IMR-90 (cell line): ENCODE measurements around the gene RPN2. TPM values are rescaled to one million over a fixed set of nuclear protein-coding genes. Genes with fewer than 3 reads are reported as not detected.

ENCODE experiments used
- ATAC-seq: fragments of 200-7000 bp; cut with Tn5 transposase; 2 replicates; pipeline ENCODE4 v1.9.1; 2020; ENCODE audit warnings: low read depth, mild to moderate bottlenecking, moderate library complexity
- BruUV-seq: library from RNA; stranded (reverse); fragments of 400-500 nt; replicated peaks from 2 replicates; lab custom pipeline; 2021; lab: Mats Ljungman, UMichigan
- CTCF ChIA-PET: fragments of 300-600 bp; formaldehyde crosslinking; extraction: SDS; loops from one replicate; lab custom pipeline; 2021; ENCODE audit warnings: antibody characterized with exemption; lab: Yijun Ruan, JAX
- POLR2A ChIA-PET: fragments of 300-600 bp; sonication (Branson Sonifier 250); formaldehyde crosslinking; loops from one replicate; lab custom pipeline; 2022; ENCODE audit warnings: antibody characterized with exemption; ENCODE audit not compliant: unreplicated experiment; lab: Charles Lee
- DNase-seq: peaks from one replicate; pipeline ENCODE4 v3.0.0; 2013
- H2AFZ ChIP-seq: replicated peaks from 2 replicates; pipeline ENCODE3; 2013; ENCODE audit warnings: low read length, mild to moderate bottlenecking; ENCODE audit not compliant: poor library complexity
- H2AK5ac ChIP-seq: 2 replicates; pipeline ENCODE4 v1.6.1; 2013; ENCODE audit warnings: low read depth, low read length, inconsistent platforms
- H2AK9ac ChIP-seq: replicated peaks from 2 replicates; pipeline ENCODE3; 2013; ENCODE audit warnings: mild to moderate bottlenecking, low read depth, low read length, moderate library complexity; ENCODE audit not compliant: poor library complexity
- H2BK120ac ChIP-seq: 2 replicates; pipeline ENCODE4 v1.6.1; 2013; ENCODE audit warnings: low read depth, low read length, inconsistent platforms
- H2BK15ac ChIP-seq: 3 replicates; pipeline ENCODE4 v1.6.1; 2013; ENCODE audit warnings: low read depth, low read length, inconsistent platforms
- H2BK20ac ChIP-seq: 2 replicates; pipeline ENCODE4 v1.6.1; 2013; ENCODE audit warnings: low read depth, mild to moderate bottlenecking, inconsistent platforms, low read length, moderate library complexity
- H2BK5ac ChIP-seq: 2 replicates; pipeline ENCODE4 v1.6.1; 2013; ENCODE audit warnings: mild to moderate bottlenecking, low read depth, low read length, inconsistent platforms; ENCODE audit not compliant: poor library complexity, severe bottlenecking
- H3K14ac ChIP-seq: replicated peaks from 2 replicates; pipeline ENCODE4 v1.6.1; 2013; ENCODE audit warnings: low read depth, low read length, inconsistent platforms
- H3K18ac ChIP-seq: 2 replicates; pipeline ENCODE4 v1.6.1; 2013; ENCODE audit warnings: low read depth, low read length, control low read depth
- H3K23ac ChIP-seq: 2 replicates; pipeline ENCODE4 v1.6.1; 2013; ENCODE audit warnings: low read depth, low read length, inconsistent platforms
- H3K27ac ChIP-seq: 2 replicates; pipeline ENCODE4 v1.5.1; 2013; ENCODE audit warnings: mild to moderate bottlenecking, control low read depth, low read length; ENCODE audit not compliant: insufficient read depth
- H3K27me3 ChIP-seq: 2 replicates; pipeline ENCODE4 v1.6.1; 2013; ENCODE audit warnings: low read length; ENCODE audit not compliant: control insufficient read depth, insufficient read depth
- H3K36me3 ChIP-seq: 2 replicates; pipeline ENCODE4 v1.6.1; 2013; ENCODE audit warnings: low read length, mixed read lengths; ENCODE audit not compliant: control insufficient read depth, insufficient read depth
- H3K4ac ChIP-seq: 2 replicates; pipeline ENCODE4 v1.6.1; 2013; ENCODE audit warnings: low read depth, low read length, inconsistent platforms
- H3K4me1 ChIP-seq: 2 replicates; pipeline ENCODE4 v1.6.1; 2013; ENCODE audit warnings: low read length, mixed read lengths; ENCODE audit not compliant: control insufficient read depth, insufficient read depth
- H3K4me2 ChIP-seq: 2 replicates; pipeline ENCODE4 v1.6.1; 2013; ENCODE audit warnings: low read depth, mild to moderate bottlenecking, control low read depth, low read length, moderate library complexity
- H3K4me3 ChIP-seq: 2 replicates; pipeline ENCODE4 v1.5.1; 2013; ENCODE audit warnings: low read depth, mild to moderate bottlenecking, control low read depth, low read length, moderate library complexity; ENCODE audit not compliant: insufficient read depth
- H3K56ac ChIP-seq: 2 replicates; pipeline ENCODE4 v1.6.1; 2013; ENCODE audit warnings: low read length, inconsistent platforms; ENCODE audit not compliant: insufficient read depth; ENCODE audit errors: extremely low read depth
- H3K79me1 ChIP-seq, 2 experiments: 2 replicates each; pipeline ENCODE4 v1.6.1; 2013; ENCODE audit warnings: low read length in 2 of 2, inconsistent platforms in 1 of 2, low read depth in 1 of 2
- H3K9ac ChIP-seq: 2 replicates; pipeline ENCODE4 v1.6.1; 2013; ENCODE audit warnings: low read depth, low read length, control low read depth
- H3K9me1 ChIP-seq: 2 replicates; pipeline ENCODE4 v1.6.1; 2013; ENCODE audit warnings: low read length, inconsistent platforms; ENCODE audit not compliant: insufficient read depth
- H3K9me3 ChIP-seq: 2 replicates; pipeline ENCODE4 v1.6.1; 2013; ENCODE audit warnings: low read length; ENCODE audit not compliant: control insufficient read depth, insufficient read depth
- H4K20me1 ChIP-seq: 2 replicates; pipeline ENCODE4 v1.6.1; 2013; ENCODE audit warnings: low read length, inconsistent platforms; ENCODE audit not compliant: insufficient read depth
- H4K5ac ChIP-seq: 2 replicates; pipeline ENCODE4 v1.6.1; 2013; ENCODE audit warnings: mild to moderate bottlenecking, low read depth, low read length, control low read depth
- H4K8ac ChIP-seq, 2 experiments: 2 replicates each; pipeline ENCODE4 v1.6.1; 2013; ENCODE audit warnings: low read depth in 2 of 2, low read length in 2 of 2, control low read depth in 1 of 2, inconsistent platforms in 1 of 2
- H4K91ac ChIP-seq: 2 replicates; pipeline ENCODE4 v1.6.1; 2013; ENCODE audit warnings: low read depth, low read length, inconsistent platforms; ENCODE audit not compliant: insufficient read depth
- BHLHE40 ChIP-seq: fragments of 150-350 bp; IDR thresholded peaks from 2 replicates; pipeline ENCODE4 v1.6.1; 2016; ENCODE audit warnings: mild to moderate bottlenecking, low read depth, low read length
- CEBPB ChIP-seq: IDR thresholded peaks from 2 replicates; pipeline ENCODE4 v1.6.1; 2012; ENCODE audit warnings: low read depth, low read length, improper control_type of control experiment
- FOS ChIP-seq: fragments of 150-350 bp; IDR thresholded peaks from 2 replicates; pipeline ENCODE4 v1.6.1; 2016; ENCODE audit warnings: low read depth, low read length
- MAZ ChIP-seq: IDR thresholded peaks from 2 replicates; pipeline ENCODE4 v1.6.1; 2012; ENCODE audit warnings: low read depth, mild to moderate bottlenecking, low read length, improper control_type of control experiment, moderate library complexity, borderline replicate concordance
- NFE2L2 ChIP-seq: fragments of 150-350 bp; IDR thresholded peaks from 2 replicates; pipeline ENCODE4 v1.6.1; 2016; ENCODE audit warnings: low read depth, mild to moderate bottlenecking, low read length
- POLR2A ChIP-seq: IDR thresholded peaks from 2 replicates; pipeline ENCODE4 v1.6.1; 2012; ENCODE audit warnings: mild to moderate bottlenecking, low read depth, low read length
- SMC3 ChIP-seq: fragments of 150-350 bp; IDR thresholded peaks from 2 replicates; pipeline ENCODE4 v1.6.1; 2016; ENCODE audit warnings: low read depth, mild to moderate bottlenecking, antibody characterized with exemption, low read length, moderate library complexity
- USF2 ChIP-seq: fragments of 150-350 bp; IDR thresholded peaks from 2 replicates; pipeline ENCODE4 v1.6.1; 2017; ENCODE audit warnings: mild to moderate bottlenecking, antibody characterized with exemption, low read length, low read depth
- WGBS, 2 experiments: methylation state at CpG; one replicate each; pipeline versions ENCODE4 v1.1.5 to v1.1.7; 2013; ENCODE audit warnings: missing lambda C conversion rate in 2 of 2; ENCODE audit not compliant: insufficient read length in 1 of 2; ENCODE audit errors: extremely low coverage in 2 of 2; 5-methylcytosine and 5-hydroxymethylcytosine counted together
- dilution Hi-C: fragments of 300-500 bp; cut with HindIII; formaldehyde crosslinking; loops from one replicate; pipeline ENCODE4 v1.14.3; 2018; ENCODE audit warnings: low sequenced_read_pairs; ENCODE audit not compliant: unreplicated experiment
- in situ Hi-C: fragments of 300-500 bp; cut with MboI; formaldehyde crosslinking; loops from 3 replicates; pipeline ENCODE4 v1.14.3; 2019; ENCODE audit warnings: low sequenced_read_pairs, inconsistent platforms, mixed read lengths
- intact Hi-C: fragments of 100-400 bp; cut with micrococcal nuclease; formaldehyde crosslinking; loops from 2 replicates; pipeline ENCODE4 v1.10.0; 2022
- polyA plus RNA-seq, 3 experiments: library from polyadenylated mRNA; depleted of rRNA; stranded (reverse); fragments of >200 nt; gene quantifications; 2 replicates each; pipeline ENCODE4 v1.2.3, GENCODE V29; 2012; ENCODE audit warnings: low replicate concordance in 1 of 3
- total RNA-seq: library from RNA; depleted of rRNA; stranded (reverse); fragments of >200 nt; gene quantifications from 2 replicates; pipeline ENCODE4 v1.2.3, GENCODE V29; 2012
- TF ChIP-seq, protein P1 (sequence below): conservative IDR thresholded peaks from 2 replicates; pipeline ENCODE4 v1.5.1; 2012; ENCODE audit warnings: mild to moderate bottlenecking, low read depth, low read length, improper control_type of control experiment
- TF ChIP-seq, protein P2 (sequence below): fragments of 150-350 bp; IDR thresholded peaks from 2 replicates; pipeline ENCODE4 v1.6.1; 2016; ENCODE audit warnings: low read depth, mild to moderate bottlenecking, low read length, moderate library complexity, borderline replicate concordance

Gene RPN2
- total and polyA plus RNA-seq, 2 of the 4 experiments (the other 2 are of a cell fraction), result 305 to 481 TPM

DNA sequence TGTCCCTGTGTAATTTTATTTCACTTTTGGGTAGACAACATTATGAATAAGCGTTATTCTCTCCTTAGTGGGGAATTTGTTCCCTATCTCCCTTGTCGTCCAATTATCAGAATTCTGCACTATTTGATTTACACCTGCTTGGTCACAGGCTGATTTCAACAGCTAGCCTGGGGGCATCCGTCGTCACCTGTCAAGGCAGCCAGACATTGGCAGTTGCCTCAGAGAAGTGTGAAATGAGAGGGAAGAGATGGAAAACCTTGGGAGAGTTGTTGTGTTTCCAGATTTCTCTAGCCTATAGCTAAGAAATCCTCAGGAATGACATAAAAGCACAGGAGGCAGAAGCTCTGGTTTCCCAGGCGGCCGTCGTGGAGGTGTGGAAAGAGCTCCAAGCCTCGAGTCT is 83.4 kb downstream of the RPN2 start:
- no peak overlapping the region for H2AFZ ChIP-seq
- no peaks in the 10 kb centered on the region for H3K79me1 ChIP-seq
- no peaks in the 10 kb centered on the region for H3K9me1 ChIP-seq
- H3K4me3 ChIP-seq, result no peak overlapping the region
- no peak overlapping the region for H2BK15ac ChIP-seq
- H3K18ac ChIP-seq, result no peak overlapping the region
- no peak overlapping the region for H2BK5ac ChIP-seq
- TF ChIP-seq POLR2A (no peak), CEBPB (no peak), SMC3 (no peak), MAZ (no peak), BHLHE40 (no peak), USF2 (no peak), FOS (no peak), NFE2L2 (no peak)
- TF ChIP-seq, protein P1, sequence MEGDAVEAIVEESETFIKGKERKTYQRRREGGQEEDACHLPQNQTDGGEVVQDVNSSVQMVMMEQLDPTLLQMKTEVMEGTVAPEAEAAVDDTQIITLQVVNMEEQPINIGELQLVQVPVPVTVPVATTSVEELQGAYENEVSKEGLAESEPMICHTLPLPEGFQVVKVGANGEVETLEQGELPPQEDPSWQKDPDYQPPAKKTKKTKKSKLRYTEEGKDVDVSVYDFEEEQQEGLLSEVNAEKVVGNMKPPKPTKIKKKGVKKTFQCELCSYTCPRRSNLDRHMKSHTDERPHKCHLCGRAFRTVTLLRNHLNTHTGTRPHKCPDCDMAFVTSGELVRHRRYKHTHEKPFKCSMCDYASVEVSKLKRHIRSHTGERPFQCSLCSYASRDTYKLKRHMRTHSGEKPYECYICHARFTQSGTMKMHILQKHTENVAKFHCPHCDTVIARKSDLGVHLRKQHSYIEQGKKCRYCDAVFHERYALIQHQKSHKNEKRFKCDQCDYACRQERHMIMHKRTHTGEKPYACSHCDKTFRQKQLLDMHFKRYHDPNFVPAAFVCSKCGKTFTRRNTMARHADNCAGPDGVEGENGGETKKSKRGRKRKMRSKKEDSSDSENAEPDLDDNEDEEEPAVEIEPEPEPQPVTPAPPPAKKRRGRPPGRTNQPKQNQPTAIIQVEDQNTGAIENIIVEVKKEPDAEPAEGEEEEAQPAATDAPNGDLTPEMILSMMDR, result no peak
- TF ChIP-seq, protein P2, sequence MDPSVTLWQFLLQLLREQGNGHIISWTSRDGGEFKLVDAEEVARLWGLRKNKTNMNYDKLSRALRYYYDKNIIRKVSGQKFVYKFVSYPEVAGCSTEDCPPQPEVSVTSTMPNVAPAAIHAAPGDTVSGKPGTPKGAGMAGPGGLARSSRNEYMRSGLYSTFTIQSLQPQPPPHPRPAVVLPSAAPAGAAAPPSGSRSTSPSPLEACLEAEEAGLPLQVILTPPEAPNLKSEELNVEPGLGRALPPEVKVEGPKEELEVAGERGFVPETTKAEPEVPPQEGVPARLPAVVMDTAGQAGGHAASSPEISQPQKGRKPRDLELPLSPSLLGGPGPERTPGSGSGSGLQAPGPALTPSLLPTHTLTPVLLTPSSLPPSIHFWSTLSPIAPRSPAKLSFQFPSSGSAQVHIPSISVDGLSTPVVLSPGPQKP, result no peak
- no peak for ATAC-seq
- no peaks in the 10 kb centered on the region for H4K20me1 ChIP-seq
- H3K9ac ChIP-seq, result no peak overlapping the region
- no peak overlapping the region for H3K4me2 ChIP-seq
- intact Hi-C loops (no loop called here), dilution Hi-C loops (no loop called here), in situ Hi-C loops (loop anchor here (25.0 kb wide), 1 partner anchor 1125 kb away; no protein-coding TSS in a partner anchor)
- no peak overlapping the region for H2AK9ac ChIP-seq
- no peak overlapping the region for H3K23ac ChIP-seq
- ChIA-PET CTCF (no interaction called here), POLR2A (no interaction called here)
- BruUV-seq, result no TSS peak
- H3K27me3 ChIP-seq, result peaks cover 44% of the 10 kb centered on the region
- no peak for DNase-seq
- H4K5ac ChIP-seq, result no peak overlapping the region
- WGBS, 2 experiments, result 36% methylated on average over 4 of the region's 8 CpGs; no CpG with 5 or more reads in 1 of the 2 experiments
- no peak overlapping the region for H3K27ac ChIP-seq
- H3K14ac ChIP-seq, result no peak overlapping the region
- H3K4ac ChIP-seq, result no peak overlapping the region
- no peak overlapping the region for H2BK120ac ChIP-seq
- H3K56ac ChIP-seq, result no peak overlapping the region
- H4K91ac ChIP-seq, result no peak overlapping the region
- no peak overlapping the region for H4K8ac ChIP-seq
- no peaks in the 10 kb centered on the region for H3K36me3 ChIP-seq
- H3K9me3 ChIP-seq, result no peaks in the 10 kb centered on the region
- H3K4me1 ChIP-seq, result no peaks in the 10 kb centered on the region
- H2BK20ac ChIP-seq, result no peak overlapping the region
- H2AK5ac ChIP-seq, result no peak overlapping the region
